OCI-LY3 (cell line): ENCODE measurements around the gene NEK10.

Experiments used
- H2AFZ ChIP-seq: fragments of 200-600, 300-600 bp; shearing (Covaris generic); 2 replicates; pipeline ENCODE4 v1.6.0; 2014; ENCODE audit warnings: antibody characterized with exemption, low read depth, low read length
- H3K27ac ChIP-seq: fragments of 200-600, 300-600 bp; sonication (generic); 2 replicates; pipeline ENCODE4 v1.5.1; 2014; ENCODE audit warnings: mild to moderate bottlenecking, low read length, moderate library complexity, mixed read lengths
- H3K27me3 ChIP-seq: fragments of 200-600, 300-600 bp; sonication (generic); 2 replicates; pipeline ENCODE4 v1.6.1; 2014; ENCODE audit warnings: low read depth, low read length, mixed read lengths
- H3K36me3 ChIP-seq: fragments of 200-600, 300-600 bp; sonication (generic); replicated peaks from 2 replicates; pipeline ENCODE3; 2014; ENCODE audit warnings: low read depth, low read length, mixed read lengths
- H3K4me1 ChIP-seq: fragments of 300-600, 200-600 bp; sonication (generic); 2 replicates; pipeline ENCODE4 v1.6.1; 2014; ENCODE audit warnings: low read length, mixed read lengths
- H3K4me2 ChIP-seq: fragments of 200-600, 300-600 bp; sonication (generic); 2 replicates; pipeline ENCODE4 v1.6.1; 2014; ENCODE audit warnings: low read length, mixed read lengths
- H3K4me3 ChIP-seq: fragments of 300-600, 200-600 bp; sonication (generic); 2 replicates; pipeline ENCODE4 v1.5.1; 2014; ENCODE audit warnings: antibody characterized with exemption, mild to moderate bottlenecking, low read length, moderate library complexity
- H3K79me2 ChIP-seq: fragments of 300-600, 200-600 bp; shearing (Covaris generic); 2 replicates; pipeline ENCODE4 v1.6.1; 2014; ENCODE audit warnings: mild to moderate bottlenecking, low read length, mixed read lengths
- H3K9ac ChIP-seq: fragments of 300-600, 200-600 bp; shearing (Covaris generic); 2 replicates; pipeline ENCODE4 v1.6.0; 2014; ENCODE audit warnings: mild to moderate bottlenecking, low read length, moderate library complexity
- H3K9me3 ChIP-seq: fragments of 200-600, 300-600 bp; shearing (Covaris generic); 2 replicates; pipeline ENCODE4 v1.6.1; 2014; ENCODE audit warnings: low read length, mixed read lengths; ENCODE audit not compliant: insufficient read depth
- H4K20me1 ChIP-seq: fragments of 200-600, 300-600 bp; sonication (generic); 2 replicates; pipeline ENCODE4 v1.6.1; 2016; ENCODE audit warnings: low read length, mixed read lengths; ENCODE audit not compliant: insufficient read depth
- EZH2phosphoT487 ChIP-seq: fragments of 200-600 bp; shearing (Covaris generic); IDR thresholded peaks from 2 replicates; pipeline ENCODE4 v1.6.1; 2018; ENCODE audit warnings: antibody characterized with exemption, mixed run types, low read depth
- TF ChIP-seq, protein P1 (sequence below): fragments of 200-600, 300-600 bp; sonication (generic); IDR thresholded peaks from 2 replicates; pipeline ENCODE4 v1.5.1; 2014; ENCODE audit warnings: antibody characterized with exemption, low read length, low read depth

Gene NEK10

DNA sequence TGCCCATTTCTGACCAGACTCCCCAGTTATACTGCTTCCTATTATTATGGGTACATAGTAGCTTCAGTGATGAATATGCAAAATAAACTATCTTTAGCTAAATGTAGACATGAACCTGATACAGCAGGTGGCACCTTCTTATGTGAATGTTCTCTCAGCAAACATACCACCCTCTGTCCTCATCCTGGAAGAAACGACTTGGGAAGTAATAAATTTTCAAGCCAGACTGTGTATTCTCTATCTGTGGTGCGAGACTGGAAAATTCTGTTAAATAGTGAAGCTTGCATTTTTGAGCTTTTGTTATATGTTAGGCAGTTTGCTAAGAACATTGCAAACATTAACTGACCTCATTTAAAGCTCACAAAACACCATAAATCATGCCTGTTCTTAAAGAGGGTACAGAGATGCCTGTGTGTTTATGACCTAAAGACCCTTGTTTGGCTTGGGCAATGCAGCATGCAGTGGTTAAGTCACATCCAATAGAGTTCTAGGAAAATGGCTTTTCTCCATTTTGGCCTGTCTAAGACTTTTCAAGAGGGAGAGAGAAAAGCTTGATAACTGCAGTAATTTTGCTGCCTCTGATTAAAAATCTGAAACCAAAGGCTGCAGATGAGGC is 287.1 kb downstream of the NEK10 start:
- H2AFZ ChIP-seq = no peak overlapping the region
- no peak overlapping the region for H3K27ac ChIP-seq
- H3K4me3 ChIP-seq = no peak overlapping the region
- H3K4me1 ChIP-seq = no peaks in the 10 kb centered on the region
- no peak overlapping the region for H3K4me2 ChIP-seq
- H3K79me2 ChIP-seq = no peaks in the 10 kb centered on the region
- H3K9me3 ChIP-seq = no peaks in the 10 kb centered on the region
- no peak overlapping the region for H3K9ac ChIP-seq
- no peaks in the 10 kb centered on the region for H3K36me3 ChIP-seq
- no peaks in the 10 kb centered on the region for H4K20me1 ChIP-seq
- TF ChIP-seq EZH2phosphoT487 = no peak
- TF ChIP-seq, protein P1, sequence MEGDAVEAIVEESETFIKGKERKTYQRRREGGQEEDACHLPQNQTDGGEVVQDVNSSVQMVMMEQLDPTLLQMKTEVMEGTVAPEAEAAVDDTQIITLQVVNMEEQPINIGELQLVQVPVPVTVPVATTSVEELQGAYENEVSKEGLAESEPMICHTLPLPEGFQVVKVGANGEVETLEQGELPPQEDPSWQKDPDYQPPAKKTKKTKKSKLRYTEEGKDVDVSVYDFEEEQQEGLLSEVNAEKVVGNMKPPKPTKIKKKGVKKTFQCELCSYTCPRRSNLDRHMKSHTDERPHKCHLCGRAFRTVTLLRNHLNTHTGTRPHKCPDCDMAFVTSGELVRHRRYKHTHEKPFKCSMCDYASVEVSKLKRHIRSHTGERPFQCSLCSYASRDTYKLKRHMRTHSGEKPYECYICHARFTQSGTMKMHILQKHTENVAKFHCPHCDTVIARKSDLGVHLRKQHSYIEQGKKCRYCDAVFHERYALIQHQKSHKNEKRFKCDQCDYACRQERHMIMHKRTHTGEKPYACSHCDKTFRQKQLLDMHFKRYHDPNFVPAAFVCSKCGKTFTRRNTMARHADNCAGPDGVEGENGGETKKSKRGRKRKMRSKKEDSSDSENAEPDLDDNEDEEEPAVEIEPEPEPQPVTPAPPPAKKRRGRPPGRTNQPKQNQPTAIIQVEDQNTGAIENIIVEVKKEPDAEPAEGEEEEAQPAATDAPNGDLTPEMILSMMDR = no peak
- H3K27me3 ChIP-seq = no peaks in the 10 kb centered on the region

DNA sequence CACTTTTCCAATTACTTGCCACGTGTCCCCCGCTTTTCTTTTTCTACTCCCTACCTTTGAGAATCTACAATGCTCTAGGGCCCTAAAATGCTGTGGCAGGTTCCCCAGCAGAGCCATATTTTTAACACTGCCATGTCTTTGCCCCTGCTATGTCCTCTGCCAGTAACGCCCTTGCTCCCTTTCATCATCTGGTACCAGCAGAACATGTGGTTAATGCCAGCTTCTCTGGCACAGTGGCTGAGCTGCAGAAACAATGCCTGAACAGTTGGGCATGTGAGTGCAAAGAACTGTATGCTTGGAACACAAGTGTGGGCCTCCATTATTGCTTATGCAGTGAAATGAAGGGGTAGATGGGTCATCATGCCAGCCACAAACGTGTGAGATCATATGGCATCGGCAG is 287.6 kb downstream of the NEK10 start:
- no peaks in the 10 kb centered on the region for H3K4me1 ChIP-seq
- TF ChIP-seq, protein P1 = no peak
- no peak for TF ChIP-seq EZH2phosphoT487
- H3K27me3 ChIP-seq = no peaks in the 10 kb centered on the region
- H3K4me3 ChIP-seq = no peak overlapping the region
- H3K27ac ChIP-seq = no peak overlapping the region
- H3K4me2 ChIP-seq = no peak overlapping the region
- H4K20me1 ChIP-seq = no peaks in the 10 kb centered on the region
- no peaks in the 10 kb centered on the region for H3K9me3 ChIP-seq
- no peak overlapping the region for H2AFZ ChIP-seq
- H3K79me2 ChIP-seq = no peaks in the 10 kb centered on the region
- no peak overlapping the region for H3K9ac ChIP-seq
- H3K36me3 ChIP-seq = no peaks in the 10 kb centered on the region

DNA sequence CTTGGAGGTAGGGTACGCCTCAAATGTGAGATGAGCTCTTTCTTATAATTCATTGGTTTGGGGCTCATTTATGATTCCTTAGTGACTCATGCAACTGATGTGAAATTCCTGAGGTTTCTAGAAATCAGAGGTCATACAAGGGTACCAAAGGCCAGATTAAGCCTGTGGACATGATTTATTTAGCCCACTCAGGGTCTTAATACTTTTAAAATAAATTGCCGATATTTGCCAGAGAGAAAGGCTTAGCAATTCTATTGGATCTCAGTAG is 289.0 kb downstream of the NEK10 start:
- peaks cover 1% of the 10 kb centered on the region; the same call in 1 of the 2 replicates for H3K4me1 ChIP-seq
- H3K36me3 ChIP-seq = no peaks in the 10 kb centered on the region
- H3K4me3 ChIP-seq = no peak overlapping the region
- H3K9ac ChIP-seq = no peak overlapping the region
- H3K4me2 ChIP-seq = no peak overlapping the region
- H2AFZ ChIP-seq = no peak overlapping the region
- no peaks in the 10 kb centered on the region for H4K20me1 ChIP-seq
- TF ChIP-seq, protein P1 = no peak
- TF ChIP-seq EZH2phosphoT487 = no peak
- H3K27ac ChIP-seq = no peak overlapping the region
- no peaks in the 10 kb centered on the region for H3K9me3 ChIP-seq
- H3K79me2 ChIP-seq = no peaks in the 10 kb centered on the region
- H3K27me3 ChIP-seq = no peaks in the 10 kb centered on the region

- TF ChIP-seq EZH2phosphoT487 = no peak
- TF ChIP-seq, protein P1 = no peak
Measured at GRCh38 chr3:27079427-27080257, 289.5 kb downstream of the NEK10 start.

More at GRCh38 chr3:27079427-27080257, 289.5 kb downstream of the NEK10 start:
- Histone ChIP-seq H3K4me1 (peaks cover 7% of the 10 kb centered on the region), H2AFZ (no peak overlapping the region), H3K4me2 (no peak overlapping the region), H3K4me3 (no peak overlapping the region), H3K9ac (no peak overlapping the region), H4K20me1 (no peaks in the 10 kb centered on the region), H3K9me3 (no peaks in the 10 kb centered on the region), H3K79me2 (no peaks in the 10 kb centered on the region), H3K27me3 (no peaks in the 10 kb centered on the region), H3K36me3 (no peaks in the 10 kb centered on the region), H3K27ac (no peak overlapping the region)
